HEK293 (cell line): ENCODE results near the gene PLAAT4.

ENCODE experiments used
- HOXA7 ChIP-seq: sonication (generic); formaldehyde crosslinking; IDR thresholded peaks from 2 replicates; pipeline ENCODE4 v1.8.1; 2022; ENCODE audit warnings: missing genetic modification reagents, borderline replicate concordance
- KLF16 ChIP-seq: fragments of 450-650 bp; formaldehyde crosslinking; IDR thresholded peaks from 2 replicates; pipeline ENCODE4 v1.5.1; 2017; ENCODE audit warnings: missing biosample characterization, missing genetic modification characterization
- ZFP37 ChIP-seq: fragments of 450-650 bp; formaldehyde crosslinking; IDR thresholded peaks from 2 replicates; pipeline ENCODE4 v1.5.1; 2016; ENCODE audit warnings: missing biosample characterization, missing genetic modification characterization
- ZNF266 ChIP-seq: fragments of 450-650 bp; formaldehyde crosslinking; IDR thresholded peaks from 2 replicates; pipeline ENCODE4 v1.5.1; 2016; ENCODE audit warnings: missing biosample characterization, missing genetic modification characterization, low read depth
- TF ChIP-seq, protein P1 (sequence below): fragments of 450-650 bp; formaldehyde crosslinking; IDR thresholded peaks from 2 replicates; pipeline ENCODE4 v1.5.1; 2017; ENCODE audit warnings: missing biosample characterization, missing genetic modification characterization
- TF ChIP-seq, protein P2 (sequence below): fragments of 450-650 bp; formaldehyde crosslinking; IDR thresholded peaks from 2 replicates; pipeline ENCODE4 v1.5.1; 2016; ENCODE audit warnings: missing biosample characterization, missing genetic modification characterization
- TF ChIP-seq, protein P3 (sequence below): fragments of 450-650 bp; formaldehyde crosslinking; IDR thresholded peaks from 2 replicates; pipeline ENCODE4 v1.5.0; 2017; ENCODE audit warnings: missing biosample characterization, missing genetic modification characterization, borderline replicate concordance
- TF ChIP-seq, protein P4 (sequence below): fragments of 450-650 bp; formaldehyde crosslinking; IDR thresholded peaks from 2 replicates; pipeline ENCODE4 v1.5.1; 2016; ENCODE audit warnings: missing biosample characterization, missing genetic modification characterization
- TF ChIP-seq, protein P5 (sequence below): fragments of 450-650 bp; formaldehyde crosslinking; IDR thresholded peaks from 2 replicates; pipeline ENCODE4 v1.5.1; 2016; ENCODE audit warnings: missing biosample characterization, missing genetic modification characterization
- TF ChIP-seq, protein P6 (sequence below): fragments of 450-650 bp; formaldehyde crosslinking; IDR thresholded peaks from 2 replicates; pipeline ENCODE4 v1.5.1; 2016; ENCODE audit warnings: missing biosample characterization, missing genetic modification characterization

DNA sequence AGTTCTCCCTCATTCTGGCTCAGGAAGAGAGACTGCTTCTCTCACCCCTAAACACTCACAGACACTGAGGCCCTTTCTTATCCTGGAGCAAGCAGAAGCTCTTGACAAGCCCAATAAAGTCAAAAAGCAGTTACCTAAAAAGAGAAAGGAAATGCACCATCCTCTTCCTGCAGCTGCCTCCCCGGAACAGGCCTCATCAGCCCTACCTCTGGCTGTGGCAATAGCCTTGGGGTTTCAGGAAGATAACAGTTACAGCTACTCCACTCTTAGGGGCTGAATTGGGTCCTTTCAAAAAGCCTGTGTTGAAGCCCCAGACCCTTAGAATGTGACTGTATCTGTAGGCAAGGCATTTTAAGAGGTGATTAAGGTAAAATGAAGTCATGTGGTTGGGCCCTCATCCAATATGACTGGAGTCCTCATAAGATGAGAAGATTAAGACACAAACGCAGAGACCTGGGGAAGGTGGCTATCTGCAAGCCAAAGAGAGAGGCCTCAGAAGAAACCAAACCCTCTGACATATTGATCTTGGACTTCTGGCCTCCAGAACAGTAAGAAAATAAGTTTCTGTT is 34.3 kb upstream of the PLAAT4 start:
- TF ChIP-seq, protein P1, sequence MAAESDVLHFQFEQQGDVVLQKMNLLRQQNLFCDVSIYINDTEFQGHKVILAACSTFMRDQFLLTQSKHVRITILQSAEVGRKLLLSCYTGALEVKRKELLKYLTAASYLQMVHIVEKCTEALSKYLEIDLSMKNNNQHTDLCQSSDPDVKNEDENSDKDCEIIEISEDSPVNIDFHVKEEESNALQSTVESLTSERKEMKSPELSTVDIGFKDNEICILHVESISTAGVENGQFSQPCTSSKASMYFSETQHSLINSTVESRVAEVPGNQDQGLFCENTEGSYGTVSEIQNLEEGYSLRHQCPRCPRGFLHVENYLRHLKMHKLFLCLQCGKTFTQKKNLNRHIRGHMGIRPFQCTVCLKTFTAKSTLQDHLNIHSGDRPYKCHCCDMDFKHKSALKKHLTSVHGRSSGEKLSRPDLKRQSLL (tag by site-specific recombination): no peak
- TF ChIP-seq, protein P2, sequence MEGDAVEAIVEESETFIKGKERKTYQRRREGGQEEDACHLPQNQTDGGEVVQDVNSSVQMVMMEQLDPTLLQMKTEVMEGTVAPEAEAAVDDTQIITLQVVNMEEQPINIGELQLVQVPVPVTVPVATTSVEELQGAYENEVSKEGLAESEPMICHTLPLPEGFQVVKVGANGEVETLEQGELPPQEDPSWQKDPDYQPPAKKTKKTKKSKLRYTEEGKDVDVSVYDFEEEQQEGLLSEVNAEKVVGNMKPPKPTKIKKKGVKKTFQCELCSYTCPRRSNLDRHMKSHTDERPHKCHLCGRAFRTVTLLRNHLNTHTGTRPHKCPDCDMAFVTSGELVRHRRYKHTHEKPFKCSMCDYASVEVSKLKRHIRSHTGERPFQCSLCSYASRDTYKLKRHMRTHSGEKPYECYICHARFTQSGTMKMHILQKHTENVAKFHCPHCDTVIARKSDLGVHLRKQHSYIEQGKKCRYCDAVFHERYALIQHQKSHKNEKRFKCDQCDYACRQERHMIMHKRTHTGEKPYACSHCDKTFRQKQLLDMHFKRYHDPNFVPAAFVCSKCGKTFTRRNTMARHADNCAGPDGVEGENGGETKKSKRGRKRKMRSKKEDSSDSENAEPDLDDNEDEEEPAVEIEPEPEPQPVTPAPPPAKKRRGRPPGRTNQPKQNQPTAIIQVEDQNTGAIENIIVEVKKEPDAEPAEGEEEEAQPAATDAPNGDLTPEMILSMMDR (tag by site-specific recombination): no peak
- no peak for TF ChIP-seq ZFP37 (tag by site-specific recombination)
- no peak for TF ChIP-seq HOXA7
- TF ChIP-seq, protein P3, sequence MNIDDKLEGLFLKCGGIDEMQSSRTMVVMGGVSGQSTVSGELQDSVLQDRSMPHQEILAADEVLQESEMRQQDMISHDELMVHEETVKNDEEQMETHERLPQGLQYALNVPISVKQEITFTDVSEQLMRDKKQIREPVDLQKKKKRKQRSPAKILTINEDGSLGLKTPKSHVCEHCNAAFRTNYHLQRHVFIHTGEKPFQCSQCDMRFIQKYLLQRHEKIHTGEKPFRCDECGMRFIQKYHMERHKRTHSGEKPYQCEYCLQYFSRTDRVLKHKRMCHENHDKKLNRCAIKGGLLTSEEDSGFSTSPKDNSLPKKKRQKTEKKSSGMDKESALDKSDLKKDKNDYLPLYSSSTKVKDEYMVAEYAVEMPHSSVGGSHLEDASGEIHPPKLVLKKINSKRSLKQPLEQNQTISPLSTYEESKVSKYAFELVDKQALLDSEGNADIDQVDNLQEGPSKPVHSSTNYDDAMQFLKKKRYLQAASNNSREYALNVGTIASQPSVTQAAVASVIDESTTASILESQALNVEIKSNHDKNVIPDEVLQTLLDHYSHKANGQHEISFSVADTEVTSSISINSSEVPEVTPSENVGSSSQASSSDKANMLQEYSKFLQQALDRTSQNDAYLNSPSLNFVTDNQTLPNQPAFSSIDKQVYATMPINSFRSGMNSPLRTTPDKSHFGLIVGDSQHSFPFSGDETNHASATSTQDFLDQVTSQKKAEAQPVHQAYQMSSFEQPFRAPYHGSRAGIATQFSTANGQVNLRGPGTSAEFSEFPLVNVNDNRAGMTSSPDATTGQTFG: no peak
- TF ChIP-seq, protein P4, sequence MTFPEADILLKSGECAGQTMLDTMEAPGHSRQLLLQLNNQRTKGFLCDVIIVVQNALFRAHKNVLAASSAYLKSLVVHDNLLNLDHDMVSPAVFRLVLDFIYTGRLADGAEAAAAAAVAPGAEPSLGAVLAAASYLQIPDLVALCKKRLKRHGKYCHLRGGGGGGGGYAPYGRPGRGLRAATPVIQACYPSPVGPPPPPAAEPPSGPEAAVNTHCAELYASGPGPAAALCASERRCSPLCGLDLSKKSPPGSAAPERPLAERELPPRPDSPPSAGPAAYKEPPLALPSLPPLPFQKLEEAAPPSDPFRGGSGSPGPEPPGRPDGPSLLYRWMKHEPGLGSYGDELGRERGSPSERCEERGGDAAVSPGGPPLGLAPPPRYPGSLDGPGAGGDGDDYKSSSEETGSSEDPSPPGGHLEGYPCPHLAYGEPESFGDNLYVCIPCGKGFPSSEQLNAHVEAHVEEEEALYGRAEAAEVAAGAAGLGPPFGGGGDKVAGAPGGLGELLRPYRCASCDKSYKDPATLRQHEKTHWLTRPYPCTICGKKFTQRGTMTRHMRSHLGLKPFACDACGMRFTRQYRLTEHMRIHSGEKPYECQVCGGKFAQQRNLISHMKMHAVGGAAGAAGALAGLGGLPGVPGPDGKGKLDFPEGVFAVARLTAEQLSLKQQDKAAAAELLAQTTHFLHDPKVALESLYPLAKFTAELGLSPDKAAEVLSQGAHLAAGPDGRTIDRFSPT (tag by site-specific recombination): no peak
- TF ChIP-seq ZNF266 (tag by site-specific recombination): no peak
- no peak for TF ChIP-seq KLF16
- TF ChIP-seq, protein P5, sequence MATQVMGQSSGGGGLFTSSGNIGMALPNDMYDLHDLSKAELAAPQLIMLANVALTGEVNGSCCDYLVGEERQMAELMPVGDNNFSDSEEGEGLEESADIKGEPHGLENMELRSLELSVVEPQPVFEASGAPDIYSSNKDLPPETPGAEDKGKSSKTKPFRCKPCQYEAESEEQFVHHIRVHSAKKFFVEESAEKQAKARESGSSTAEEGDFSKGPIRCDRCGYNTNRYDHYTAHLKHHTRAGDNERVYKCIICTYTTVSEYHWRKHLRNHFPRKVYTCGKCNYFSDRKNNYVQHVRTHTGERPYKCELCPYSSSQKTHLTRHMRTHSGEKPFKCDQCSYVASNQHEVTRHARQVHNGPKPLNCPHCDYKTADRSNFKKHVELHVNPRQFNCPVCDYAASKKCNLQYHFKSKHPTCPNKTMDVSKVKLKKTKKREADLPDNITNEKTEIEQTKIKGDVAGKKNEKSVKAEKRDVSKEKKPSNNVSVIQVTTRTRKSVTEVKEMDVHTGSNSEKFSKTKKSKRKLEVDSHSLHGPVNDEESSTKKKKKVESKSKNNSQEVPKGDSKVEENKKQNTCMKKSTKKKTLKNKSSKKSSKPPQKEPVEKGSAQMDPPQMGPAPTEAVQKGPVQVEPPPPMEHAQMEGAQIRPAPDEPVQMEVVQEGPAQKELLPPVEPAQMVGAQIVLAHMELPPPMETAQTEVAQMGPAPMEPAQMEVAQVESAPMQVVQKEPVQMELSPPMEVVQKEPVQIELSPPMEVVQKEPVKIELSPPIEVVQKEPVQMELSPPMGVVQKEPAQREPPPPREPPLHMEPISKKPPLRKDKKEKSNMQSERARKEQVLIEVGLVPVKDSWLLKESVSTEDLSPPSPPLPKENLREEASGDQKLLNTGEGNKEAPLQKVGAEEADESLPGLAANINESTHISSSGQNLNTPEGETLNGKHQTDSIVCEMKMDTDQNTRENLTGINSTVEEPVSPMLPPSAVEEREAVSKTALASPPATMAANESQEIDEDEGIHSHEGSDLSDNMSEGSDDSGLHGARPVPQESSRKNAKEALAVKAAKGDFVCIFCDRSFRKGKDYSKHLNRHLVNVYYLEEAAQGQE (tag by site-specific recombination): no peak
- TF ChIP-seq, protein P6, sequence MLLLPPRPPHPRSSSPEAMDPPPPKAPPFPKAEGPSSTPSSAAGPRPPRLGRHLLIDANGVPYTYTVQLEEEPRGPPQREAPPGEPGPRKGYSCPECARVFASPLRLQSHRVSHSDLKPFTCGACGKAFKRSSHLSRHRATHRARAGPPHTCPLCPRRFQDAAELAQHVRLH (tag by site-specific recombination): no peak
